ENCODE measurements around the gene SPATA46. TPM values are rescaled to one million over a fixed set of nuclear protein-coding genes. Genes with fewer than 3 reads are reported as not detected.

The SPATA46 gene
- total RNA-seq, 1 donor from 2014 or later, result not detected

DNA sequence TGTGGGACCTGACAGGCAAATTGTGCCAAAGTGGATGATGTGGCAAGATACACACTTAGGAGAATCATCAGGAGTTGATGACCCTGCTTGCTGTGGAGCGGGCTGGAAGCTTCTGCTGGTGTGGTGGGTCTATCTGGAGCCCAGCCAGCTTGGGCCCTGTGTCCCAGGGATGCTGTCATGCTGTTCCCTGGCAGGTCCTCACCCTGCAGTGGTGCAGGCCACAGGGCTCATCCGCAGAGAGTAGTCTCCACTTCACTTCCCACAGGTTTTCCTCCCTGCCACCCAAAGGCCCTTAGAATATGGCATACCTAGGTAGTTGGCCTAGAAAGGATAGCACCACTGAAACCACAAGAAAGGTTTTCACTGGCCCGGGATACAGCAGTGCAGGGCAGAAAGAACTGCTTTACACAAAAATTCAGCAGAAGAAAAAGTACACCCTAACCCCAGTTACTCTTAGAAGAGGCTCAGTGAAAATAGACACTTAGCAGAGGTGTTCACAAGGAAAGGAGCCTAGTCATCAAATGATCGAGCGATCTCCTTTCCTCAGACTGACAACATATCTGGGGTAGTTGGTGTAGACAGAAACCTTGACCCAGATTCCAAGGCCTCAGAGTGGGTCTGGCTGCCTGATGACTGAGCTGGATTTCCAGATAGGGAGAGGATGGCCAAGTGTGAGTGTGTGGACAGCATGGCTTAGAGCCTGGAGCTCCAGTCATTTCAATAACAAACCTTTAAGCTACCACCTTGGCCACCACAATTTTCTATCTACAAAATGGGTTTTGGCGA lies 3.6 kb upstream of the SPATA46 start:
- no peaks in the 10 kb centered on the region for H3K9me3 Mint-ChIP-seq
- H3K27me3 Mint-ChIP-seq (ENCODE audit: insufficient read depth), result peaks cover 2% of the 10 kb centered on the region
- H3K4me3 Mint-ChIP-seq, result no peak overlapping the region
- no peaks in the 10 kb centered on the region for H3K36me3 Mint-ChIP-seq (ENCODE audit: low read depth)
- no peak overlapping the region for H3K27ac Mint-ChIP-seq
- DNase-seq (ENCODE audit: low spot score), result no peak
- no peaks in the 10 kb centered on the region for H3K4me1 Mint-ChIP-seq (ENCODE audit: low read depth)
- intact Hi-C loops (cut with micrococcal nuclease), result no loop called here

DNA sequence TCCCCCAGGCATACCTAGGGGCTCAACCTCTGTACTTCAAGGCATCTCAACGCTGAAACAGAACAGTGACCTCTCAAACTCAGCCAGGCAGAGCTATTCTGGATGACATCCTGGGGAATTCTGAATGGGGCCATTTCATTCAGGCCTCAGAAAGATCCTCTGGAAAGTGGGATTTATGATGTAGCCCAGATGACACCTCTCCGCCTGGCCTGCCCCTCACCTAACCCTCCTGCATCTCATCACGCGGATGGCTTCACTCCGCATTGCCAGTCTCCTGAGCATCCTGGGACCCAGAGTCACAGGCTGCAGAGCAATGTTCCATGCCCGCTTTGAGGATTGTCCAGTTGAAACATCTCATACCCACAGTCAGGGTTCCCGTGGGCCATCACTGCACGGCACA lies 1.2 kb downstream of the SPATA46 start:
- no peaks in the 10 kb centered on the region for H3K36me3 Mint-ChIP-seq (ENCODE audit: low read depth)
- H3K27me3 Mint-ChIP-seq (ENCODE audit: insufficient read depth), result no peaks in the 10 kb centered on the region

DNA sequence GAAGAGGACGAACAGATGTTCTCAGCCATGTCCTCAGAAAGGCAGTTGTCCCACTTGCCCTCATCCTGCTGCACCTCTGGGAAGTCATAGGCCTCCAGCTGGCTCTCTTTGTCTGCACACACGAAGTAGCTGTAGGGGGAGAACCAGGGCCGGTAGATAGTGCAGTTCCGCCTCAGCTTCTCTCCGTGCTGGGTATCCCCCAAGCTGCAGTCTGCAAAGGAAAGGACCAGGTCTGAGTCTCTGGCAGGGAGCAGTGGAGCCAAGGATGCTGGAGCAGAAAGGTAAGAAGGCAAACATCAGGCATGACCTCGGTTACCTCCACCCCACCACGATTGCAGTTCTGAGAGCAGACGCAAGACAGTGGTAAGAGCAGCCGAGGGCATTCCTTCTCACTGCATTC lies 2.2 kb downstream of the SPATA46 start:
- Mint-ChIP-seq H3K36me3 (ENCODE audit: low read depth) (no peaks in the 10 kb centered on the region), H3K9me3 (no peaks in the 10 kb centered on the region), H3K4me1 (ENCODE audit: low read depth) (no peaks in the 10 kb centered on the region), H3K27me3 (ENCODE audit: insufficient read depth) (no peaks in the 10 kb centered on the region), H3K4me3 (no peak overlapping the region), H3K27ac (no peak overlapping the region)
- DNase-seq (ENCODE audit: low spot score), result no peak
- intact Hi-C loops (cut with micrococcal nuclease), result no loop called here

More for the DNA sequence above, 1.2 kb downstream of the SPATA46 start:
- no peaks in the 10 kb centered on the region for H3K9me3 Mint-ChIP-seq
- no peak overlapping the region for H3K4me3 Mint-ChIP-seq
- H3K4me1 Mint-ChIP-seq (ENCODE audit: low read depth), result no peaks in the 10 kb centered on the region
- intact Hi-C loops (cut with micrococcal nuclease), result no loop called here
- H3K27ac Mint-ChIP-seq, result no peak overlapping the region
- DNase-seq (ENCODE audit: low spot score), result no peak

DNA sequence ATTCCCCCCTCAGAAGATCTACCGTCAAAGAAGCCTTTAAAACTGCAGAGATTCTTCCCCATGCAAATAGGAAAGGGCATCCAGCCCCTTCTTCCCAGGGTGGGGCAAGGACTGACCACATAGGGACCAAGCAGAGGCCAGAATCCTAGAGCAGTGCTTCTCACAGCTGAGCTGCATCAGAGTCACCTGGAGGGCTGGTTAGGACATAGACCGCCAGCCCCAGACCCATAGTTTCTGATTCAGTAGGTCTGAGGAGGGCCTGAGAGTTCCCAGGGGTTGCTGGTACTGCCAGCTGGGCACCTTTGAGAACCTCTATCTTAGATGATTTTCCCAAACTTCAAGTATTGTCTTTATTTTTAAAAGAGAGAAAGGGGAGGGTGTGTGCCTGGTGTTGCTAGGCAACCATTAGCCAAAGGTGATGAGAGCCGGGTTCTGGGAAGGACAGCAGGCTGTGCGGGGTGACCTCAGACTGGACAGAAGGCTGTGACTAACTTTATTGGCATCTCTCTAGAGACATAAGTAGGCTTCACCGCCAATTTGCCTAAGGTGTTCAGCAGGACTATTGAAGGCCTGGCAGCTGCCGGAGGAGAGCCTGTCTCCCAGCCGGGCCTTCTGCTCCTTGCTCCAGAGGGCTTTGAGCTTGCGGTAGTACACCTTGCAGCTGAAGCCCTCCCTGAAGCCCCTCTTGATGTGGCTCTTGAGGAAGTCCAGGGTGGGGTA lies 3.0 kb downstream of the SPATA46 start:
- intact Hi-C loops (cut with micrococcal nuclease), result no loop called here
- no peak for DNase-seq (ENCODE audit: low spot score)
- no peaks in the 10 kb centered on the region for H3K4me1 Mint-ChIP-seq (ENCODE audit: low read depth)
- H3K27ac Mint-ChIP-seq, result no peak overlapping the region
- H3K4me3 Mint-ChIP-seq, result no peak overlapping the region
- no peaks in the 10 kb centered on the region for H3K9me3 Mint-ChIP-seq
- H3K36me3 Mint-ChIP-seq (ENCODE audit: low read depth), result no peaks in the 10 kb centered on the region
- no peaks in the 10 kb centered on the region for H3K27me3 Mint-ChIP-seq (ENCODE audit: insufficient read depth)

DNA sequence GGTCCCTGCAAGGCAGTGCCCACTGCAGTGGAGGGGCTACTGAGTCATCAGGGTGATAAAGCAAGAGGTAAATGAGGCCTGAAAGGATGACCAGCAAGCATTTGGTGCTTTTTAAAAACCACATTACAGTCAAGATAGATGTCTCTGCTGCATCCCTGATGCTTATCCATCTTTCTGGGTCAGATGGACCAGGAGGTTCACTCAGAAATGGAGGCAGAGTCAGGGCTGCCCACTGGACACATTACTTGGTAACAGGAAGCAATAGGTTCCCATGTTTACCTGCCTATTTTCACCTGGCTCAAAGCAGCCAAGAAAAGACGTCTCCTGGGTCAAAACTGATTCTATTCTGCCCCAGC lies 3.6 kb downstream of the SPATA46 start:
- Mint-ChIP-seq H3K27me3 (ENCODE audit: insufficient read depth) (no peaks in the 10 kb centered on the region), H3K4me3 (no peak overlapping the region), H3K9me3 (no peaks in the 10 kb centered on the region), H3K36me3 (ENCODE audit: low read depth) (no peaks in the 10 kb centered on the region), H3K27ac (no peak overlapping the region), H3K4me1 (ENCODE audit: low read depth) (no peaks in the 10 kb centered on the region)
- intact Hi-C loops (cut with micrococcal nuclease), result no loop called here
- no peak for DNase-seq (ENCODE audit: low spot score)

DNA sequence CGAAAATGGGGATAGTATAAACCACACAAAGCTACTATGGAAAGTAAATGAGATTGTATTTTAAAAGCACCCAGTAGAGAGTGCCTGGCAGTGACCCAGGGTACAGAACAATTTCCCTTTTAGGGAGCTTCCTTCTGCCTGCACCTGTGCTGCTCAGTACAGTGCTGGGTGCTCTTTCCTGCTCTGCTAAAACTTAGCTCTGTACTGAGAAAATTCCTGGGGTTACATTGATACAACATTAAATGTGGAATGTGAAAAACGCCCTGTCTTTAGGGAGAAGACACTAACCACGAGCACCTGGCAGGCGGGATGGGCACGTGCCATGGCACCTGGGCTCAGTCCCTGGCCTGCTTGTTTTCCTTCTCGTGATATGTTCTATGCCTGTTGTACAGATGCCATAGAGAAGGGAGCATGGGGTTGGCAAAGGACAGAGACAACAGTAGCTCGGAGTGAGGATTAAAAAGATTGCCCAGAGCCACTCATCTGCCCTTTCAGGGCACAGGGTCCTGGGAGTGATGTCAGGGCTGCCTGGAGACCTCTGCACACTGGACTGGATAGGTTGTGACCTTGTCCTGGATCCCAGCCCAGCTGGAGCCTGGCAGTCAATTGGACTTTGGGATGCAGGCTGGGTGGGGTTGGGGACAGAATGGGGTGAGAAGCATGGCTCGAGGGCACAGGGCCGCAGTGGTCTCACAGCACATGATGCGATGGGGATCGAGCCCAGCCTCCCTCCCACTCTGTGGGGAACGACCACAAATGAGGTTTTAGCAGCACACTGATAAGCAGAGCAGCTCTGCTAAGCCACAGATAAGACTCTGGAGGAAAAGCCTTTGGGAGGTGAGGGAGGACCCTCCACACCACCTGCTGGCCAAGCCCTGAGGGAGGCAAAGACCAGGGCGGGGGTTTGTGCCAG lies 4.2 kb downstream of the SPATA46 start:
- no peak overlapping the region for H3K4me3 Mint-ChIP-seq
- no peaks in the 10 kb centered on the region for H3K36me3 Mint-ChIP-seq (ENCODE audit: low read depth)
- no peaks in the 10 kb centered on the region for H3K9me3 Mint-ChIP-seq
- DNase-seq (ENCODE audit: low spot score), result no peak
- H3K27ac Mint-ChIP-seq, result no peak overlapping the region
- H3K4me1 Mint-ChIP-seq (ENCODE audit: low read depth), result no peaks in the 10 kb centered on the region
- intact Hi-C loops (cut with micrococcal nuclease), result no loop called here
- no peaks in the 10 kb centered on the region for H3K27me3 Mint-ChIP-seq (ENCODE audit: insufficient read depth)

DNA sequence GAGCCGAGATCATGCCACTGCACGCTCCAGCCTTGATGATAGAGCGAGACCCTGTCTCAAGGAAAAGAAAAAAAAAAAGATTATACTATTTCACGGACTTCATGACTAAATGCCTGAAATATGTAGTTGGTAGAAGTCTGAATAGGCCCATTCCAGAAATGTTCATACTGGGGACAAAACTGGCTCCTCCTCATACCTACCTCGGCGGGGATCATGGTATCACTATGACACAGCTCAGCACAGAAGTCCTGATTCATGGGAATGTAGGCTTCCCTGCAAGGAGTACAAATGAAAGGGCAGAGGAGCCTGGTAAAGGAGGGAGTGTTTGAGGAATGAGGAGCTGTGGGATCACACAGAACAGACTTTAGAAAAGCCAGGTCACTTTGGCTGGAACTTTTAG lies 5.0 kb downstream of the SPATA46 start:
- intact Hi-C loops (cut with micrococcal nuclease), result no loop called here
- Mint-ChIP-seq H3K4me3 (no peak overlapping the region), H3K36me3 (ENCODE audit: low read depth) (no peaks in the 10 kb centered on the region), H3K27me3 (ENCODE audit: insufficient read depth) (no peaks in the 10 kb centered on the region), H3K27ac (no peak overlapping the region), H3K4me1 (ENCODE audit: low read depth) (no peaks in the 10 kb centered on the region), H3K9me3 (no peaks in the 10 kb centered on the region)
- no peak for DNase-seq (ENCODE audit: low spot score)

DNA sequence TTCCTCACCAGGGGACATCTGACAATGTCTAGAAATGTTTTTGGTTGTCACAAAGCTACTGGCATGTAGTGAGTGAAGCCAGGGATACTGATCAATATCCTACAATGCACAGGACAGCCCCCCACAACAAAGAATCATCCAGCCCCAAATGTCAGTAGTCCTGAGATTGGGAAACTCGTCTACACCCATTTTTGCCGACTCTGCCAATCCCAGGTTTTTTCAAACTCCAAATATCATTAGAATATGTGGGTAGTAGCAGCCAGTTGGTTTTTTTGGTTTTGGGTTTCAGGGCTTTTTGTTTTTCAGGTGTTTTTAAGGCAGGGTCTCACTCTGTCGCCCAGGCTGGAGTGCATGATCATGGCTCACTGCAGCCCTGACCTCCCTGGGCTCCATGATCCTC lies 5.9 kb downstream of the SPATA46 start:
- Mint-ChIP-seq H3K27me3 (ENCODE audit: insufficient read depth) (no peaks in the 10 kb centered on the region), H3K27ac (no peak overlapping the region), H3K4me1 (ENCODE audit: low read depth) (no peaks in the 10 kb centered on the region), H3K4me3 (no peak overlapping the region), H3K36me3 (ENCODE audit: low read depth) (no peaks in the 10 kb centered on the region), H3K9me3 (no peaks in the 10 kb centered on the region)
- intact Hi-C loops (cut with micrococcal nuclease), result no loop called here
- no peak for DNase-seq (ENCODE audit: low spot score)

DNA sequence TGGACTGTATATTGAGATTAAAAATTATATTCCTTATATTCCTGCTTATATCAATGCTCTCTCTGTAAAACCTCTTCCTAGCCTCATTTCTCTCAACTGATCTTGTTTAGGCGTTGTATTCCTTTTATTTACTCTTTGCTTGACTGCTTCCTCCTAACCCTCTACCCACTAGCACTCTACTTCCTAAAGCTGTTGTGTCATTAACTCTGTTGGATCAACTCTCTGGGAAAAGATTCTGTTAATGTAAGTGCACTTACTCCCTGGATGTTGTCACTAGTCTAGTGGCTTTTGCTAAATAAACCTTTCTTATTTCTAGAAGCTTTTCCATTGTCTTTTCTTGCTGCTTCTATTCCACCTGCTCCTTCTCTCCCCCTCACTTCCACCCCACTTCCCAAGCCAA lies 6.5 kb downstream of the SPATA46 start:
- H3K27me3 Mint-ChIP-seq (ENCODE audit: insufficient read depth), result no peaks in the 10 kb centered on the region
- H3K36me3 Mint-ChIP-seq (ENCODE audit: low read depth), result no peaks in the 10 kb centered on the region
- no peaks in the 10 kb centered on the region for H3K9me3 Mint-ChIP-seq
- intact Hi-C loops (cut with micrococcal nuclease), result no loop called here
- DNase-seq (ENCODE audit: low spot score), result no peak
- no peak overlapping the region for H3K4me3 Mint-ChIP-seq
- no peaks in the 10 kb centered on the region for H3K4me1 Mint-ChIP-seq (ENCODE audit: low read depth)
- H3K27ac Mint-ChIP-seq, result no peak overlapping the region

DNA sequence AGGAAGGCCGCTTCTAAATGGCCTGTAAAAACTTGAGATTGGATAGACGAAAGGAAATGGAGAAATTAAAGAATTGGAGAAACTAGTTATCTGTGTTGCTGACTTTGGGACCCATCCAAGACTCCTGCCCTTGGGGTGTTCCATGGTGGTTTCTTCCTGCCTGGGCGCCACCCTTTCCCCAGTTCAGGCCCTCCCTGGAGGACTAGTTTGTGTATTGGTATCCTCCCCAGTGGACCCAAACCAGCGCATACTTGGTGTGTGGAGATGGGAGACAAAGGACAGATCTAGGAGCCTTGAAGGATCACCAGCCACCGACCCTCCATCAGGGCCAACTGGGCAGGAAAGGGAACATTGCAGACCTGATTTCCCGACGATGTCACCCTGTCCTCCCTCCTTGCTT lies 7.1 kb downstream of the SPATA46 start:
- no peak overlapping the region for H3K27ac Mint-ChIP-seq
- H3K4me3 Mint-ChIP-seq, result no peak overlapping the region
- intact Hi-C loops (cut with micrococcal nuclease), result no loop called here
- no peaks in the 10 kb centered on the region for H3K27me3 Mint-ChIP-seq (ENCODE audit: insufficient read depth)
- no peaks in the 10 kb centered on the region for H3K4me1 Mint-ChIP-seq (ENCODE audit: low read depth)
- no peak for DNase-seq (ENCODE audit: low spot score)
- no peaks in the 10 kb centered on the region for H3K9me3 Mint-ChIP-seq
- H3K36me3 Mint-ChIP-seq (ENCODE audit: low read depth), result no peaks in the 10 kb centered on the region

DNA sequence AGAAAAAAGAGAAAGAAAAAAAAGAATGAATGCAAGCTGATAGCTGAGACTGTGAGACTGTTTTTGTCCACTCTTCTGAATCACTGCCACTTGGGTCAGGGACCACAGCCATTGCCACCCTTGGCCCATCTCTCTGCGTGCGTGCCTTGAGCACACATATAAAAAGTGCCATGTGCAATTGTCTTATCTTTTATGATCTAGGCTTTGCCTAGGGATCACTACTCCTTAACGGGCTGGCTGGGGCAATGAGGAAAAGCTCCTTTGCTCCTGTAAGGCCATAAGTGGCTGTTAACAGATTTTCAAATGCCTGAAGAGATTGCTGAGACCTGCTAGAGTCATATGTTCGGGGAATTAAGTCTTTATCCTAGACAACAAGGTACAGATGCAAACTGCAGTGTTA lies 8.2 kb downstream of the SPATA46 start:
- H3K27ac Mint-ChIP-seq, result no peak overlapping the region
- H3K9me3 Mint-ChIP-seq, result no peaks in the 10 kb centered on the region
- no peaks in the 10 kb centered on the region for H3K36me3 Mint-ChIP-seq (ENCODE audit: low read depth)
- no peaks in the 10 kb centered on the region for H3K27me3 Mint-ChIP-seq (ENCODE audit: insufficient read depth)
- intact Hi-C loops (cut with micrococcal nuclease), result no loop called here
- no peaks in the 10 kb centered on the region for H3K4me1 Mint-ChIP-seq (ENCODE audit: low read depth)
- no peak overlapping the region for H3K4me3 Mint-ChIP-seq
- no peak for DNase-seq (ENCODE audit: low spot score)

DNA sequence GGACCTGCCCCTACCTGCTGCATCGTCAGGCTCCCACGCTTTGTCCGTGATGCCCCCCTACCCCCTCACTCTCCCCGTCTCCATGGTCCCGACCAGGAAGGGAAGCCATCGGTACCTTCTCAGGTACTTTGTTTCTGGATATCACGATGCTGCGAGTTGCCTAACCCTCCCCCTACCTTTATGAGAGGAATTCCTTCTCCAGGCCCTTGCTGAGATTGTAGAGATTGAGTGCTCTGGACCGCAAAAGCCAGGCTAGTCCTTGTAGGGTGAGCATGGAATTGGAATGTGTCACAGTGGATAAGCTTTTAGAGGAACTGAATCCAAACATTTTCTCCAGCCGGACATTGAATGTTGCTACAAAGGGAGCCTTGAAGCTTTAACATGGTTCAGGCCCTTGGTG lies 8.9 kb downstream of the SPATA46 start:
- no peak overlapping the region for H3K27ac Mint-ChIP-seq
- no peaks in the 10 kb centered on the region for H3K4me1 Mint-ChIP-seq (ENCODE audit: low read depth)
- H3K27me3 Mint-ChIP-seq (ENCODE audit: insufficient read depth), result no peaks in the 10 kb centered on the region
- intact Hi-C loops (cut with micrococcal nuclease), result no loop called here
- H3K9me3 Mint-ChIP-seq, result no peaks in the 10 kb centered on the region
- no peak overlapping the region for H3K4me3 Mint-ChIP-seq
- H3K36me3 Mint-ChIP-seq (ENCODE audit: low read depth), result no peaks in the 10 kb centered on the region
- DNase-seq (ENCODE audit: low spot score), result no peak

DNA sequence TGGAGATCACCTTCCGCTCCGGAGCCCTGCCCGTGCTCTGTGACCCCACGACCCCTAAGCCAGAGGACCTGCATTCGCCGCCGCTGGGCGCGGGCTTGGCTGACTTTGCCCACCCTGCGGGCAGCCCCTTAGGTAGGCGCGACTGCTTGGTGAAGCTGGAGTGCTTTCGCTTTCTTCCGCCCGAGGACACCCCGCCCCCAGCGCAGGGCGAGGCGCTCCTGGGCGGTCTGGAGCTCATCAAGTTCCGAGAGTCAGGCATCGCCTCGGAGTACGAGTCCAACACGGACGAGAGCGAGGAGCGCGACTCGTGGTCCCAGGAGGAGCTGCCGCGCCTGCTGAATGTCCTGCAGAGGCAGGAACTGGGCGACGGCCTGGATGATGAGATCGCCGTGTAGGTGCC lies 9.6 kb downstream of the SPATA46 start:
- intact Hi-C loops (cut with micrococcal nuclease), result no loop called here
- no peaks in the 10 kb centered on the region for H3K36me3 Mint-ChIP-seq (ENCODE audit: low read depth)
- no peaks in the 10 kb centered on the region for H3K4me1 Mint-ChIP-seq (ENCODE audit: low read depth)
- no peak for DNase-seq (ENCODE audit: low spot score)
- H3K4me3 Mint-ChIP-seq, result no peak overlapping the region
- H3K9me3 Mint-ChIP-seq, result no peaks in the 10 kb centered on the region
- H3K27ac Mint-ChIP-seq, result no peak overlapping the region
- no peaks in the 10 kb centered on the region for H3K27me3 Mint-ChIP-seq (ENCODE audit: insufficient read depth)
